Stimulated activated CD4-positive, alpha-beta T cell treated with anti-CD3 and anti-CD28 coated beads, Interleukin-2, amount 100 ng/mL, for 48 hours (primary cell): ENCODE results near the gene TEX54.

Experiments
- DNase-seq, 2 donors: peaks; one replicate each; pipeline ENCODE4 v3.0.0-alpha.2; 2020

Gene TEX54

DNA sequence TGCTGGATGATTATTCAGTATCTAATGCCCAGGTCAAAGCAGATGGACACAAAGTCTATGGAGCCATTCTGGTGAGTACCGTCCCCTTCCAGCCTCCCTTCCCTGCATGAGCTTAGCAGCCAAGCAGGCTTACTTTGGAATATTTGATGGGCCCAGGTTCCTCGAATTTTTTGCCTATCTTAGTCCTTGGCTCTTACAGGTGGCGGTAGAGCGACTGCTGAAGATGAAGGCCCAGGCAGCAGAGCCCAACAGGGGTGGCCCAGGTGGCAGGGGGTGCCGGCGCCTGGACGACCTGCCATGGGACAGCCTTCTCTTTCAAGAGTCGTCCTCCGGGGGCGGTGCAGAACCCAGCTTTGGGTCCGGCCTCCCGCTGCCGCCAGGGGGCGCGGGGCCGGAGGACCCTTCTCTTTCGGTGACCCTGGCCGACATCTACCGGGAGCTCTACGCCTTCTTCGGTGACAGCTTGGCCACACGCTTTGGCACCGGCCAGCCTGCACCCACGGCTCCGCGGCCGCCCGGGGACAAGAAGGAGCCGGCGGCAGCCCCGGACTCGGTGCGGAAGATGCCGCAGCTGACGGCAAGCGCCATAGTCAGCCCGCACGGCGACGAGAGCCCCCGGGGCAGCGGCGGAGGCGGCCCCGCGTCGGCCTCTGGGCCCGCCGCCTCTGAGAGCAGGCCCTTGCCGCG is 46.2 kb downstream of the TEX54 start:
- peak; percentile 79 to 82 for DNase-seq

GRCh38 chr11:62782753-62783152 is 49.9 kb downstream of the TEX54 start:
- no peak for DNase-seq
